Fibroblast of skin of left quadriceps (primary cell): ENCODE data around the gene APOBEC3B.
"Not testable (repeated sequence)": the region's sequence is repeated elsewhere in the genome, so short reads cannot be mapped to it uniquely, and the experiment has no call there.

Source experiments
- DNase-seq, 2 experiments: peaks; one replicate each; pipeline ENCODE4 v3.0.0-alpha.2; 2013; ENCODE audit warnings: low read depth in 2 of 2

APOBEC3B gene

GRCh38 chr22:38967451-38968450, 14.4 kb upstream of the APOBEC3B start:
- no peak for DNase-seq

DNA sequence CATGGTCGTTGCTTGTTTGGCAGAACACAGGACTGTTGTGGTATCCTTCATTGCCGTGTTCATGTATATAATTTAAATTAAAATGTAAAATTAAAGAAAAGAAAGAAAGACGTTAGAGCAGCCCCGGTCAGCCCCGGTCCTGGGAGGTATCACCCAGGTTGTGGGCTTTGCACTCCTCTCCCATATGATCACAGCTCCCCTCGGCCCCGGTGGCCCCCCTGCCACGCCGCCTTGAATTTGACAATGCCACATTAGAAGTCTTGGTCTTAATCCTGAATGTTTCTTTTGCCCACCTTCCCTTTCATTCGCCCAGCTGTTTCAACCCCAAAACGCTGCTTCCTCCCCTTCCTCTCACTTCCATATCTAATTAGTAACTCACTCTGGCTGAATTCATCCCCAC, 13.3 kb upstream of the APOBEC3B start:
- DNase-seq: no peak

DNA sequence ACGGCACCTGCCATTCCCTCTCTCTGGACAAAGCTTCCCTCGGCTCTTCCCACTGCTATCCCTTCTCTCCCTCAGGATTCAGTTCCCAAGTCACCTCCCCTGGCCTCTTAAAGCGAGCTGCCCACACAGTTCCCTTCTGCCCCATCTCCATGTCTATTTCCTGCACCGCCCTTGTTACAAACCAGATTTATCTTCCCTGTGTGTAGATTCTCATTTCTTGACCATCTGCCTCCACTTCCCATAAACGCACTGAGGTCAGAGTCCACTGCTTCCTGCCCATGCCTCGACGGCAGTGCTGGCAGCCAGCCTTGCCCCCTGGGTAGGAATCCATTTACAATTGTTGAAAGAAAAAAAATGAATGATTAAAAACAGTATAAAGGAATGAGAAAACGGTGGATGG, 11.6 kb upstream of the APOBEC3B start:
- DNase-seq: no peak

DNA sequence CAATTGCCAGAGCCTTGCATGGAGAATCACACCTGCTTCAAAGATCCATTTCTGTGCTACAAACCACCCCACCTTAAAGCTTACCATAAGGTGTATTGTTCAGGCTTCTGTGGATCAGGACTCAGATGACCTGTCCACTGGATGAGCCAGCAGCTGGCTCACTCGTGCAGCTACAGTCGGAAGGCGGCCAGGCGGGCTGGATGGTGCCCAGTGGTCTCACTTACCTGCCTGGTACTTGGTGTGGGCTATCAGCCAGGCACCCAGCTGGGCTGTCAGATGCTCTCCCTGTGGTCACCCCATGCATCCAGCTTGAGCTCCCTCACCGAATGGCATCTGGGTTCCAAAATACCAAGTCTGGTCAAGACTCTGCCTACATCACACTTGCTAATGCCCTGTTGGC, 10.9 kb upstream of the APOBEC3B start:
- DNase-seq: no peak

- DNase-seq: no peak
These were observed 10.4 kb upstream of the APOBEC3B start for GRCh38 chr22:38971791-38972190.

GRCh38 chr22:38972558-38972957, 9.6 kb upstream of the APOBEC3B start:
- DNase-seq: no peak

- DNase-seq: no peak
These were observed 8.6 kb upstream of the APOBEC3B start for GRCh38 chr22:38973289-38974169.

- DNase-seq: no peak
These were observed 7.8 kb upstream of the APOBEC3B start for GRCh38 chr22:38974170-38974825.

DNA sequence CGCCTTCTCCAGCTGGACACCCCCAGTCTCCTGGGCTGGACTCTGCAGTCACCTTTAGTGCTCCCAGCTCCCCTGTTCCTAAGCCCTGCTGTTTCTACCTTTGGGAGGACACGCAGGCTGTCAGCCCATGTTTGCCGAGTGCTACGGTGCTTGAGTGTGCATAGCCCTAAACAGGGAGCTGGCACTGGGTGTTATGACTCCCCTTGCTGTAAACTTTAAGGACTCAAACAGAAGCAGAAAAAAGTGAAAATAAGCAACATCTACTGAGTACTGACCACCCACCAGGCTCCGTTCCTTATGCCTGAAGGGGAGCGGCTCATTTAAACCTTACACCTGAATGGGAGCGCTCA, 7.3 kb upstream of the APOBEC3B start:
- DNase-seq: no peak

DNA sequence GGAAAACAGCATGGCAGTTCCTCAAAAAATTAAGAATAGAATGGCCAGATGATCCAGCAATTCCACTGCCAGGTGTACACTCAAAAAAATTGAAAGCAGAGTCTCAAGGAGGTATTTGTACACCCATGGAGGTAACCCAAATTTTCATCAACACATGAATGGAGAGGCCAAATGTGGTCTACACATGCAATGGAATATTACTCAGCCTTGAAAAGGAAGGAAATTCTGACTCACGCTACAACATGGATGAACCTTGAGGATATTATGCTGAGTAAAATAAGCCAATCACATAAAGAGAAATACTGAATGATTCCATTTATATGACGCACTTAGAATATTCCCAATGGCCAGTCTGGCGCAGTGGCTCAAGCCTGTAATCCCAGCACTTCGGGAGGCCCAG, 4.9 kb upstream of the APOBEC3B start:
- not testable (repeated sequence) for DNase-seq

GRCh38 chr22:38980587-38980986, 1.6 kb upstream of the APOBEC3B start:
- not testable (repeated sequence) for DNase-seq

DNA sequence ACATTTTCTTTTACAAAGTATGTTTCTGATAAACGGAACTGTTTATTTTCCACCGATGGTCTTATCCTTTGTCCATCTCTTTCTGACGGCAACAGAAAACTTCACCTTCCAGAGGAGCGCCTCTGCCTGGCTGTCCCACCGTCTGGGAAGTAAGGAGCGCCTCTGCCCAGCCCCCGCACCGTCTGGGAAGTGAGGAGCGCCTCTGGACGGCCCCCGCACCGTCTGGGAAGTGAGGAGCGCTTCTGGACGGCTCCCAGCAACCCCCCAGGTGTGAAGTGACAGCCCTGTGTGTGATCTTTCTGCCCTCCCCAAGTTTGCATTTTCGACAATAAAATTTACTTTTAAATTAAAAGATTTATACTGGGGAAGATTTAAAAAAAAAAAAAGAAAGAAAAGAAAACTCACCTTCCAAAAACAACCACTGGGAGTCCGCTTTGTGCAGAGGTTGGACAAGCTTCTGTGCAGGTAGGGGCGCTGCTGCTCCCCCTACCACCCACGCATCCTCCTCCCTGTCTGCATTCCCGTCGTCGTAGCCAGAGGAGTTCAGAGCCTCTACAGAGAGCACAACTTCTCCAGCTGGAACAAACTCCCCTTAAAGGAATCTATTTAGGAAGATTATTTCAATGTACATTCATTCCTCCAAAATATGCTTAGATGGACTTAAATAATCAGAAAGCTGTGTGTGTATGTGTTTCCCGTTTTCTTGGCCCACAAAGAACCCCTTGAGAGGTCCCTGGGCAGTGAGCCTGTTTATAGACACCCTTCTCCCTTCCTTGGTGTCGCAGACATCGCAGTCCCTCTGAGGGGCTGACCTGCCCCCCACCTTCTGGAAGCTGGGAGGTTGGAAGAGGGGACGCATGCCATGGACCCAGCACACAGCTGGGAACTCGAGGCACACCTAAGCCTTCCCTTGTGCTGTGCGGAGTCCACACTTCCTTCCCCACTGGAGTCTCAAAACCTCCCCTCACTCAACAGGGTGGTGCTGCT, 849 bp upstream of the APOBEC3B start:
- no peak for DNase-seq

GRCh38 chr22:38984224-38984623, 2.1 kb downstream of the APOBEC3B start:
- no peak for DNase-seq

DNA sequence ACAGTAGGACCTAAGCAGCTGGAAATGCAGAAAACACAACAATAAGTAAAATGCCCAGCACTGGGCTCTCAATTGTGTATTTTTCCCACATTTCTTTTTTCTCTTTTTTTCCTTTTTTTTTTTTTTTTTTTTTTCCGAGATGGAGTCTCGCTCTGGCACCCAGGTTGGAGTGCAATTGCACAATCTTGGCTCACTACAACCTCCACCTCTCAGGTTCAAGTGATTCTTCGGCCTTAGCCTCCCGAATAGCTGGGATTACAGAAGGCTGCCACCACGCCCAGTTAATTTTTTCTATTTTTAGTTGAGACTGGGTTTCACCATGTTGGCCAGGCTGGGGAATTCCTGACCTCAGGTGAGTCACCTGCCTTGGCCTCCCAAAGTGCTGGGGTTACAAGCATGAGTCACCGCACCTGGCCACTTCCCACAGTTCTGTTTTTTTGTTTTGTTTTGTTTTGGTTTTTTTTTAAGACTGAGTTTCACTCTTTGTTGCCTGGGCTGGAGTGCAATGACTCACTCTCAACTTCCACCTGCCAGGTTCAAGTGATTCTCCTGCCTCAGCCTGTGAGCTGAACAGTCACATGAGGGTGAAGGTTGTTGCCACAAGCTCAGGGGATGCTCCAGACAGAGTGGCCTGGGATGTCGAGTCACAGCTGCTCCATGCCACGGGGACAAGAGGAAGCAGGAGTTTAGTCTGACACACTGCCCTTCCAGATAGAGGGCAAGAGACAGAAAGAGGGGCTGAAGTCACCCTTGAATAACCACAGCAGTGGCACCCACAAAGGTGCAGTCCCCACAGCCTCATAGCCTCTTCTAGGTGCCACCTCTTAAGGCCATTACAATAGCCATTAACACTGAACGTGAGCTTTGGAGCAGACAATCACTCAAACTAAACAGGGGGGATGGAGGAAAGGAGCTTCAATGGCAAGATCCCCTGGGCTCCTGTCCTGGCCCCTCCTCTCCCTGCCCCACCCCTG, 2.9 kb downstream of the APOBEC3B start:
- not testable (repeated sequence) for DNase-seq

- no peak for DNase-seq
These were observed 4.5 kb downstream of the APOBEC3B start for GRCh38 chr22:38986629-38987028.

GRCh38 chr22:38987171-38987895, 5.2 kb downstream of the APOBEC3B start:
- DNase-seq: no peak

DNA sequence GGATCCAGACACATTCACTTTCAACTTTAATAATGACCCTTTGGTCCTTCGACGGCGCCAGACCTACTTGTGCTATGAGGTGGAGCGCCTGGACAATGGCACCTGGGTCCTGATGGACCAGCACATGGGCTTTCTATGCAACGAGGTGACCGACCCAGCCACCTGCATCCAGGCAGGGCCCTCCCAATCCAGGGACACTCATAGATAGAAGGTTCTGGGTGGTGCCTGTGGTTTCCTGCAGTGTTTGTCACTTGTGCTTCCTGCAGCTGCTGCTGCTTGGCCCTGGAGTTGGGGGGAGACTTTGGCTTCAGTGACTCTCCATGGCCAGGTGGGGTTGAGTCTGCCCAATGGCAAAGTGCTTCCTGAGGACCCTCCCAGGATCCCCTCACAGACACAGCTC, 7.3 kb downstream of the APOBEC3B start:
- DNase-seq: no peak

- DNase-seq: not testable (repeated sequence)
These were observed 10.8 kb downstream of the APOBEC3B start for GRCh38 chr22:38992871-38993371.

GRCh38 chr22:38996105-38996504, 14.0 kb downstream of the APOBEC3B start:
- no peak for DNase-seq
